Right lobe of liver (tissue), 6 donors: ENCODE measurements around the gene SPACA7. TPM values are rescaled to one million over a fixed set of nuclear protein-coding genes. Genes with fewer than 3 reads are reported as not detected.

Source experiments
- ATAC-seq, 4 donors: fragments of 200-7000 bp; cut with Tn5 transposase; one replicate each; pipeline ENCODE4 v1.9.1; 2020; ENCODE audit warnings: mild to moderate bottlenecking in 4 of 4, moderate library complexity in 4 of 4
- DNase-seq, 3 donors: peaks; one replicate each; pipeline ENCODE4 v3.0.0-alpha.2; 2020
- H3K27ac ChIP-seq, 3 donors: fragments of 200-600 bp; one replicate each; pipeline ENCODE4 v1.8.0; 2022
- H3K27me3 ChIP-seq, 2 donors: fragments of 200-600 bp; one replicate each; pipeline ENCODE4 v1.8.0; 2022
- H3K36me3 ChIP-seq, 4 donors: fragments of 200-600 bp; sonication (generic) in 1 of 4; one replicate each; pipeline versions ENCODE4 v1.5.1 to v1.8.0; 2017 to 2022; ENCODE audit warnings: control low read depth in 1 of 4
- H3K4me1 ChIP-seq, 4 donors: fragments of 200-600 bp; sonication (generic) in 1 of 4; one replicate each; pipeline versions ENCODE4 v1.5.1 to v1.8.0; 2017 to 2022; ENCODE audit warnings: control low read depth in 1 of 4
- H3K4me3 ChIP-seq, 3 donors: fragments of 200-600 bp; one replicate each; pipeline ENCODE4 v1.8.0; 2022
- H3K9me3 ChIP-seq, 4 donors: fragments of 200-600 bp; sonication (generic) in 1 of 4; one replicate each; pipeline versions ENCODE4 v1.5.1 to v1.8.0; 2017 to 2022; ENCODE audit warnings: control low read depth in 1 of 4
- POLR2A ChIP-seq: fragments of 450-650 bp; IDR thresholded peaks from one replicate; pipeline ENCODE4 v1.6.1; 2017; ENCODE audit warnings: antibody characterized with exemption, mild to moderate bottlenecking
- WGBS: methylation state at CpG from one replicate; pipeline ENCODE4 v1.1.6; 2018; ENCODE audit warnings: low coverage, low lambda C conversion rate; ENCODE audit not compliant: insufficient coverage; ENCODE audit errors: missing lambda C conversion rate; 5-methylcytosine and 5-hydroxymethylcytosine counted together
- intact Hi-C, 2 donors: fragments of 100-400 bp; cut with DNase I; formaldehyde crosslinking; loops; one replicate each; pipeline versions ENCODE4 v1.11.2 to v1.14.1; 2022
- total RNA-seq, 6 experiments: library from RNA; depleted of rRNA in 2 of 6; stranded (reverse); fragments of >200 nt in 2 of 6; fragmentation: NEBNext Ultra II Directional in 3 of 6; extraction: Animal tissue kit (Norgen Biotek cat#: 25700) in 3 of 6; gene quantifications; one replicate each; pipeline versions ENCODE4 v1.1.0 to v1.2.4, GENCODE V29; 2016 to 2023
- TF ChIP-seq, protein P1 (sequence below), 4 donors: fragments of 200-600 bp in 3 of 4; fragments of 450-650 bp in 1 of 4; IDR thresholded peaks; one replicate each; pipeline versions ENCODE4 v1.5.1 to v1.8.0; 2016 to 2022; ENCODE audit warnings: antibody characterized with exemption in 4 of 4, mild to moderate bottlenecking in 2 of 4
- donor health status: DM: no; HTN: yes; CAD: no.
- donor health status: DM: no; HTN: no; CAD: no.
- donor health status: DM: no; HTN: no; CAD: no.
- donor health status: DM: no; HTN: yes; CAD: no.
- donor health status: DM: no; HTN: yes; CAD: no.

Gene SPACA7
- total RNA-seq, 6 experiments from 2014 or later, result not detected

DNA sequence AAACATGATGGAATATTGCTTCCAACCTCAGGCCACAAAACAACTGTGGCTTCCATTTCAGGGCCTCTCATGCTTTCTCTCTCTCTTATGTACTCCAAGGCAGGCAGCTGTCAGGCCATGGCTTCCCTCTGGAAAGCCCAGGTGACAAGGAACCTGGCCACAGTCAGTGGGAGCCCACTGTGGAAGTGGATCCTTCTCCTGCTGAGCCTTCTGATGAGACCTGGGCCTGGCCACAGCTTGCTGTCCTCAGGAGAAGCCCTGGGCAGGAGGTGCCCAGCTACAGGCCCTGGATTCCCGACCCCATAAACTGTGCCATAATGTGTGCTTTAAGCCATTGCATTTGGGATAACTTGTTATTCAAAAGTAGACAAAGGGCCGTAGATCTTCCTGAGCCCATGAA lies 71.2 kb downstream of the SPACA7 start:
- H3K9me3 ChIP-seq, result no peaks in the 10 kb centered on the region
- H3K4me1 ChIP-seq, result no peaks in the 10 kb centered on the region
- H3K27me3 ChIP-seq, result no peaks in the 10 kb centered on the region
- DNase-seq (peak in 1 of 3 donors; percentile 39), ATAC-seq (no peak)
- H3K27ac ChIP-seq, result no peak overlapping the region
- intact Hi-C loops, result loop anchor here in 1 of 2 donors (10.0 kb wide), 1 partner anchor 983 kb away; no protein-coding TSS in a partner anchor
- H3K36me3 ChIP-seq, result no peaks in the 10 kb centered on the region
- no peak overlapping the region for H3K4me3 ChIP-seq
- 57% methylated on average over 1 of the region's 2 CpGs for WGBS
- TF ChIP-seq, protein P1, sequence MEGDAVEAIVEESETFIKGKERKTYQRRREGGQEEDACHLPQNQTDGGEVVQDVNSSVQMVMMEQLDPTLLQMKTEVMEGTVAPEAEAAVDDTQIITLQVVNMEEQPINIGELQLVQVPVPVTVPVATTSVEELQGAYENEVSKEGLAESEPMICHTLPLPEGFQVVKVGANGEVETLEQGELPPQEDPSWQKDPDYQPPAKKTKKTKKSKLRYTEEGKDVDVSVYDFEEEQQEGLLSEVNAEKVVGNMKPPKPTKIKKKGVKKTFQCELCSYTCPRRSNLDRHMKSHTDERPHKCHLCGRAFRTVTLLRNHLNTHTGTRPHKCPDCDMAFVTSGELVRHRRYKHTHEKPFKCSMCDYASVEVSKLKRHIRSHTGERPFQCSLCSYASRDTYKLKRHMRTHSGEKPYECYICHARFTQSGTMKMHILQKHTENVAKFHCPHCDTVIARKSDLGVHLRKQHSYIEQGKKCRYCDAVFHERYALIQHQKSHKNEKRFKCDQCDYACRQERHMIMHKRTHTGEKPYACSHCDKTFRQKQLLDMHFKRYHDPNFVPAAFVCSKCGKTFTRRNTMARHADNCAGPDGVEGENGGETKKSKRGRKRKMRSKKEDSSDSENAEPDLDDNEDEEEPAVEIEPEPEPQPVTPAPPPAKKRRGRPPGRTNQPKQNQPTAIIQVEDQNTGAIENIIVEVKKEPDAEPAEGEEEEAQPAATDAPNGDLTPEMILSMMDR (IDR thresholded peaks at IDR 0.05), result no peak
- no peak for TF ChIP-seq POLR2A

DNA sequence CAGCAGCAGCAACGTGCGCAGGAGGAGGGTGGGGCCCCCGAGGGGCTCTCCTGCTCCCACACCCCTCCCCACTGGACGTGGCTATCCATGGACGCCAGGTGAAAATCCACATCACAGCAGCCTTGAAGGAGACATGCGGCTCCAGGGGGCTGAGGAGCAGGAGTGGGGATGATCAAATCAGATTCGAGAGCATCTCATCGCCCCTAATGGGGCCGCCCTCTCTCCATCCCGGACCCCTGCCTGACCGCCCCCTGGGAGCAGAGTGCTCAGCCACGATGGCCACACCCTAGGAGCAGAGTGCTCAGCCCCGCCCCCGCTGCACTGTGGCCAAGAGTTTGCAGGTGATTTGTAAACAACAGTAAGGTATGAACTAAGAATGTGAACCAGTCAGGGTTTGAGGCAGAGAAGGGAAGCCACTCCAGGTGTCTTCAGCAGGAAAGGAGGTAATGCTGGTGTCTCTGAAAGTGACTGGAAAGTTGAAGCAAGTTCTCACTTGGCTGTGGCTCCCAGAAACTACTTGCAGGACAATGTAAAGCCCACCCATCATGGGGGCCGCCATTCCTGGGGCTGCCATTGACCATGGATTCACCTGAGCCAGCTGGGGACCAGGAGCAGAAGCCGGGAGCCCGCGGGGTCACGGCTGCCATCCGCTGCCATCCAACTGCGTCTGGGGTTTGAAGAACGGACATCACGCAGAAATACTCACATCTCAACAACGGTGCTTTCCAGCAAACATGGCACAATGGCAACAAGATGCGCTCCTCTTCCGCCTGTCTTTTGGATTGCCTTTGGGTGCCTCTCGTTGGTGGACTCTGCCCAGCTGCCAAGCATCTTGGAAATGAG lies 71.8 kb downstream of the SPACA7 start:
- WGBS, result 60% methylated on average over 2 of the region's 27 CpGs
- Histone ChIP-seq H3K4me1 (no peaks in the 10 kb centered on the region), H3K36me3 (no peaks in the 10 kb centered on the region), H3K27ac (no peak overlapping the region), H3K9me3 (no peaks in the 10 kb centered on the region), H3K4me3 (no peak overlapping the region), H3K27me3 (no peaks in the 10 kb centered on the region)
- intact Hi-C loops, result loop anchor here in 1 of 2 donors (10.0 kb wide), 1 partner anchor 983 kb away; no protein-coding TSS in a partner anchor
- no peak for TF ChIP-seq POLR2A
- TF ChIP-seq, protein P1 (IDR thresholded peaks at IDR 0.05), result no peak
- DNase-seq, result peak in 1 of 3 donors; percentile 37
- ATAC-seq, result no peak

DNA sequence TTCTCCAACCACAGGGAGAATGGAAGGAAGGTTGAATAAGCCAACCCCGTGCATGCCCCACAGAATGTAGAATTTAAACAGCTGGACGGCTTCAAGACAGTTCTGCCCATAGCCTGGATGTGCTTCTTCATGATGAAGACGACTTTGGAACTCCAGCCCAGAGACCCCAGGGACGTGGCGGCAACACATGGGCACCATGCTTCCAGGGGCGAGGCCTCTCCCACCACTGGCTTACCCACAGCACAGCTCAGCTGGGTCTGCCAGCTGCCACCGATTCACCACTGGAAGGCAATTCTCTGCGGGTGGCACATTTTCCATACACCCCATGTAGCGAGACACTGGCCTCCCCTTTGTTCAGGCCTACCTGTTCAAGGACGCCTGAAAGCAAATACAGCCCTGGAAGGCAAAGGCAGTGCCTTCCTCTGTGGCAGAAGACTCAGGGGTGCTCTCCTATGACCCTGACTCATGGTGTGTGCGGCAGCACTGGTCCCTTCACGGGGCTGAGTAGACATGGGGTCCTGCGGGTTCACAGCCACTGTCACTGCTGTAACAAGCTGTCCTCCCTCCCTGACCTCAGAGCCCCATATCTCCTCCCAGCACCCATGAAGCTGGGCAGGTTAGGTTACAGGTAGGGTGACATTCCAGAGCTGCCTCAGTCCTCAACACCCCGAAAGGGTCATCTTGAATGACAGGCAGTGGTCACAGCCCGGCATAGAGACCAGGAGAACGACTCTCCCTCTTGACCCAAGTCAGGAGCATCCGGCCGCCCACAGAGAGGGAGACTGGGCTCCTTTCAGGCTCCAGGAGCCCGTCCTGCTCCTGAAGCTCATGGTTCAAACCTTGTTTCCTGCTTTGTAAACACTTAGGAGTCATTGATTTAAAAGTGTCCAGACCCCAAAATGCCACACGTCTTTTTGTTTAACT lies 72.7 kb downstream of the SPACA7 start:
- intact Hi-C loops, result loop anchor here in 1 of 2 donors (10.0 kb wide), 1 partner anchor 984 kb away; no protein-coding TSS in a partner anchor
- H3K36me3 ChIP-seq, result no peaks in the 10 kb centered on the region
- no peak overlapping the region for H3K27ac ChIP-seq
- TF ChIP-seq, protein P1 (IDR thresholded peaks at IDR 0.05), result no peak
- no peak for TF ChIP-seq POLR2A
- ATAC-seq (no peak), DNase-seq (no peak)
- WGBS, result 39% methylated on average over 4 of the region's 20 CpGs
- H3K9me3 ChIP-seq, result no peaks in the 10 kb centered on the region
- no peaks in the 10 kb centered on the region for H3K27me3 ChIP-seq
- no peak overlapping the region for H3K4me3 ChIP-seq
- no peaks in the 10 kb centered on the region for H3K4me1 ChIP-seq

DNA sequence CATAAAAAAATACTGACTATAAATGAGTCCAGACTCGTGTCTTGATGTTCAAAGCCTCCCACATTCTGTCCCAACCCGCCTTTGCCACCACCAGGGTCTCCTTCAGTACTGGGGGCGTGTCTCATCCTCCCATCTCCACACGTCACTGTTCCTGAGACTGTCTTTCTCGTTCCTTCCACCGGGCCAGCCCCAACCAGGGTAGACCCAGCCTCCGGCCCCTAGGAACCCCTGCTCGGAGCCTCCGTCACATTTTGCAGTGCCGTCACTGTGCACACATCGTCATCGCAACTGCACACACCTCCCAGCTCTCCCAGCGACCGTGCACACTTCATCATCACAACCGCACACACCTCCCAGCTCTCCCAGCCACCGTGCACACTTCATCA lies 73.4 kb downstream of the SPACA7 start:
- no peaks in the 10 kb centered on the region for H3K4me1 ChIP-seq
- no peaks in the 10 kb centered on the region for H3K9me3 ChIP-seq
- H3K27ac ChIP-seq, result no peak overlapping the region
- intact Hi-C loops, result loop anchor here in 1 of 2 donors (10.0 kb wide), 1 partner anchor 985 kb away; no protein-coding TSS in a partner anchor
- no peak for ATAC-seq
- TF ChIP-seq, protein P1 (IDR thresholded peaks at IDR 0.05), result no peak
- TF ChIP-seq POLR2A, result no peak
- no peak for DNase-seq
- H3K27me3 ChIP-seq, result no peaks in the 10 kb centered on the region
- H3K36me3 ChIP-seq, result no peaks in the 10 kb centered on the region
- WGBS, result 74% methylated on average over 9 of the region's 16 CpGs
- H3K4me3 ChIP-seq, result no peak overlapping the region
